H1 (cell line): ENCODE data around the gene ZBTB7A. TPM values are rescaled to one million over a fixed set of nuclear protein-coding genes. Genes with fewer than 3 reads are reported as not detected.

Experiments
- JUND ChIP-seq: IDR thresholded peaks from 2 replicates; pipeline ENCODE4 v1.6.1; 2011; ENCODE audit warnings: mild to moderate bottlenecking, improper control_type of control experiment, low read length
- MAFK ChIP-seq: IDR thresholded peaks from 2 replicates; pipeline ENCODE4 v1.6.1; 2012; ENCODE audit warnings: low read depth, mild to moderate bottlenecking, improper control_type of control experiment, low read length
- NANOG ChIP-seq: IDR thresholded peaks from 2 replicates; pipeline ENCODE4 v1.6.1; 2011; ENCODE audit warnings: low read length, low read depth, mild to moderate bottlenecking, inconsistent platforms; ENCODE audit not compliant: insufficient read depth, poor library complexity, severe bottlenecking
- RAD21 ChIP-seq, 2 experiments: IDR thresholded peaks in 1 of 2; conservative IDR thresholded peaks in 1 of 2; 2 replicates each; pipeline ENCODE4 v1.6.1; 2011; ENCODE audit warnings: low read depth in 2 of 2, low read length in 2 of 2, improper control_type of control experiment in 1 of 2, inconsistent platforms in 1 of 2, mild to moderate bottlenecking in 1 of 2, moderate library complexity in 1 of 2
- TAF7 ChIP-seq: optimal IDR thresholded peaks from 2 replicates; pipeline ENCODE3; 2011; ENCODE audit warnings: low read depth, mild to moderate bottlenecking, inconsistent platforms, low read length, moderate library complexity, borderline replicate concordance
- polyA plus RNA-seq, 7 experiments: library from polyadenylated mRNA; depleted of rRNA in 3 of 7; stranded (reverse) in 5 of 7; unstranded in 2 of 7; fragments of >200 nt in 5 of 7; fragments of 200-250 nt in 2 of 7; gene quantifications; 1 replicate in 5 of 7; 2 replicates in 1 of 7; 4 replicates in 1 of 7; pipeline versions ENCODE4 v1.2.1 to v1.2.3, GENCODE V29; 2011 to 2013; ENCODE audit warnings: missing spikeins in 2 of 7, mixed read lengths in 2 of 7
- total RNA-seq: library from RNA; stranded (reverse); fragmentation: NEBNext Ultra II Directional; extraction: Animal tissue kit (Norgen Biotek cat#: 25700); gene quantifications from 2 replicates; pipeline ENCODE4 v1.2.1, GENCODE V29; 2021
- TF ChIP-seq, protein P1 (sequence below), 3 experiments: IDR thresholded peaks; 1 replicate in 2 of 3; 2 replicates in 1 of 3; pipeline versions ENCODE4 v1.5.1 to v1.6.1; 2011; ENCODE audit warnings: low read length in 3 of 3, mild to moderate bottlenecking in 3 of 3, inconsistent platforms in 2 of 3, low read depth in 1 of 3, moderate library complexity in 1 of 3; ENCODE audit not compliant: insufficient read depth in 1 of 3; ENCODE audit errors: control extremely low read depth in 1 of 3

The ZBTB7A gene
- total and polyA plus RNA-seq, 2 of the 8 experiments (the other 6 are each of a cell fraction or from before 2014, with no cell fraction given) = 5.6 to 17.8 TPM

DNA sequence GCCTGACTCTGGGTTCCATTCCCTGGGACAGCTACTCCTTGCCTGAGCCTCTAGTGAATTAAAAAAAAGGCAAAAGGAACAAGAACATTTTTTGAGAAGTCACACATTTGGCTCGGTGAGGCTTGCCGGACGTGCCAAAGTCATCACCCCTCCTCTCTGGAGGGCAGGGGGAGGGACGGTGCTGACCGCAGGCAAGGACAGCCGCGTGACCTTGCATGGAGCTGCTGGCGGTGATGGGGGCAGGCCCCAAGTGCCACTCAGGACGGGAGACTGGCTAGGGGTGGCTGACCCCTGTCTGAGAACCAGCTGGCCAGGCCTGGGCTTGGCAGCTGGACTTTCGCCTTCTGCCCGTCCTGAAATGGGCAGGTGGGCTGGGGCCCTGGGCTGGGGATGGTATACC is 30.8 kb upstream of the ZBTB7A start (continued):
- TF ChIP-seq RAD21 (IDR thresholded peaks at IDR 0.05 in 1 of 2, conservative IDR thresholded peaks at IDR 0.05 in 1 of 2; ENCODE audit: low read depth in 2 of 2, low read length in 2 of 2) = no peak
- no peak for TF ChIP-seq TAF7
- no peak for TF ChIP-seq MAFK
- TF ChIP-seq, protein P1, sequence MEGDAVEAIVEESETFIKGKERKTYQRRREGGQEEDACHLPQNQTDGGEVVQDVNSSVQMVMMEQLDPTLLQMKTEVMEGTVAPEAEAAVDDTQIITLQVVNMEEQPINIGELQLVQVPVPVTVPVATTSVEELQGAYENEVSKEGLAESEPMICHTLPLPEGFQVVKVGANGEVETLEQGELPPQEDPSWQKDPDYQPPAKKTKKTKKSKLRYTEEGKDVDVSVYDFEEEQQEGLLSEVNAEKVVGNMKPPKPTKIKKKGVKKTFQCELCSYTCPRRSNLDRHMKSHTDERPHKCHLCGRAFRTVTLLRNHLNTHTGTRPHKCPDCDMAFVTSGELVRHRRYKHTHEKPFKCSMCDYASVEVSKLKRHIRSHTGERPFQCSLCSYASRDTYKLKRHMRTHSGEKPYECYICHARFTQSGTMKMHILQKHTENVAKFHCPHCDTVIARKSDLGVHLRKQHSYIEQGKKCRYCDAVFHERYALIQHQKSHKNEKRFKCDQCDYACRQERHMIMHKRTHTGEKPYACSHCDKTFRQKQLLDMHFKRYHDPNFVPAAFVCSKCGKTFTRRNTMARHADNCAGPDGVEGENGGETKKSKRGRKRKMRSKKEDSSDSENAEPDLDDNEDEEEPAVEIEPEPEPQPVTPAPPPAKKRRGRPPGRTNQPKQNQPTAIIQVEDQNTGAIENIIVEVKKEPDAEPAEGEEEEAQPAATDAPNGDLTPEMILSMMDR (IDR thresholded peaks at IDR 0.05; ENCODE audit: control extremely low read depth in 1 of 3, insufficient read depth in 1 of 3, low read depth in 1 of 3, low read length in 3 of 3) = no peak
- TF ChIP-seq NANOG = no peak
- no peak for TF ChIP-seq JUND
- TF ChIP-seq, all 59 proteins: peak for 0
